ENCODE measurements around the gene WWOX. TPM values are rescaled to one million over a fixed set of nuclear protein-coding genes. Genes with fewer than 3 reads are reported as not detected.

WWOX gene
- total RNA-seq, 1 experiment from 2014 or later: 35.6 TPM

DNA sequence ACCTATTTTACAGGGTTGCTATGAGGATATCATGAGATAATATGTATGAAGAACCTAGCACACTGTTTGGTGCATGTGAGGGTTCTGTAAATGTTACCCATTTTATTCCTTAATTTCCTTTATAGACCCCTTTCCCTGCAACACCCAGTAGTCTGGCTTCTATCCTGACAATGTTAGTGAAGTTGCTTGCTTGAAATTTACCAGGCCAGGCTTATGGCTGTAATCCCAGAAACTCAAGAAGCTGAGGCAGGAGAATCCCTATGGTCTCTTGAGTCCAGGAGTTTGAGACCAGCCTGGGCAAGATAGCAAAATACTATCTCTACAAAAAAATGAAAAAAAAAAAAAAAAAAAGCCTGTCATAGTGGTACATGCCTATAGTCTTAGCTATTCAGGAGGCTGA, 779.1 kb downstream of the WWOX start:
- Histone ChIP-seq H3K4me2 (no peak overlapping the region), H3K36me3 (ENCODE audit: low read depth) (no peaks in the 10 kb centered on the region), H3F3A (ENCODE audit: insufficient read depth, low read depth) (no peaks in the 10 kb centered on the region), H3K79me2 (ENCODE audit: low read depth) (no peaks in the 10 kb centered on the region), H3K9me2 (ENCODE audit: insufficient read depth) (no peaks in the 10 kb centered on the region), H3K9me3 (ENCODE audit: insufficient read depth, low read depth) (no peaks in the 10 kb centered on the region), H2AFZ (no peak overlapping the region), H3K27ac (no peak overlapping the region), H3K4me1 (replicated peaks; ENCODE audit: insufficient read depth) (no peaks in the 10 kb centered on the region), H4K20me1 (ENCODE audit: insufficient read depth) (no peaks in the 10 kb centered on the region), H3K4me3 (no peak overlapping the region), H3K27me3 (ENCODE audit: insufficient read depth, low read depth) (no peaks in the 10 kb centered on the region)
- ChIA-PET CTCF (no interaction called here), POLR2A (ENCODE audit: unreplicated experiment) (interaction anchor here (0.6 kb wide), 1 partner anchor 58 kb away, joined by 3 read pairs; no protein-coding TSS in a partner anchor)
- intact Hi-C loops (cut with micrococcal nuclease; ENCODE audit: unreplicated experiment): no loop called here
- no TSS peak for BruUV-seq (replicated peaks)
- TF ChIP-seq EZH2 (IDR thresholded peaks at IDR 0.05; ENCODE audit: low read depth): no peak
- TF ChIP-seq, protein P1, sequence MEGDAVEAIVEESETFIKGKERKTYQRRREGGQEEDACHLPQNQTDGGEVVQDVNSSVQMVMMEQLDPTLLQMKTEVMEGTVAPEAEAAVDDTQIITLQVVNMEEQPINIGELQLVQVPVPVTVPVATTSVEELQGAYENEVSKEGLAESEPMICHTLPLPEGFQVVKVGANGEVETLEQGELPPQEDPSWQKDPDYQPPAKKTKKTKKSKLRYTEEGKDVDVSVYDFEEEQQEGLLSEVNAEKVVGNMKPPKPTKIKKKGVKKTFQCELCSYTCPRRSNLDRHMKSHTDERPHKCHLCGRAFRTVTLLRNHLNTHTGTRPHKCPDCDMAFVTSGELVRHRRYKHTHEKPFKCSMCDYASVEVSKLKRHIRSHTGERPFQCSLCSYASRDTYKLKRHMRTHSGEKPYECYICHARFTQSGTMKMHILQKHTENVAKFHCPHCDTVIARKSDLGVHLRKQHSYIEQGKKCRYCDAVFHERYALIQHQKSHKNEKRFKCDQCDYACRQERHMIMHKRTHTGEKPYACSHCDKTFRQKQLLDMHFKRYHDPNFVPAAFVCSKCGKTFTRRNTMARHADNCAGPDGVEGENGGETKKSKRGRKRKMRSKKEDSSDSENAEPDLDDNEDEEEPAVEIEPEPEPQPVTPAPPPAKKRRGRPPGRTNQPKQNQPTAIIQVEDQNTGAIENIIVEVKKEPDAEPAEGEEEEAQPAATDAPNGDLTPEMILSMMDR (conservative IDR thresholded peaks at IDR 0.05): no peak
- DNase-seq: no peak

- intact Hi-C loops (cut with micrococcal nuclease; ENCODE audit: unreplicated experiment): no loop called here
- Histone ChIP-seq H4K20me1 (ENCODE audit: insufficient read depth) (no peaks in the 10 kb centered on the region), H2AFZ (no peak overlapping the region), H3F3A (ENCODE audit: insufficient read depth, low read depth) (no peaks in the 10 kb centered on the region), H3K36me3 (ENCODE audit: low read depth) (no peaks in the 10 kb centered on the region), H3K4me1 (replicated peaks; ENCODE audit: insufficient read depth) (no peaks in the 10 kb centered on the region), H3K27ac (no peak overlapping the region), H3K9me2 (ENCODE audit: insufficient read depth) (no peaks in the 10 kb centered on the region), H3K4me3 (no peak overlapping the region), H3K4me2 (no peak overlapping the region), H3K27me3 (ENCODE audit: insufficient read depth, low read depth) (no peaks in the 10 kb centered on the region), H3K79me2 (ENCODE audit: low read depth) (no peaks in the 10 kb centered on the region), H3K9me3 (ENCODE audit: insufficient read depth, low read depth) (no peaks in the 10 kb centered on the region)
- BruUV-seq (replicated peaks): no TSS peak
- TF ChIP-seq, protein P1 (conservative IDR thresholded peaks at IDR 0.05): no peak
- no peak for TF ChIP-seq EZH2 (IDR thresholded peaks at IDR 0.05; ENCODE audit: low read depth)
- POLR2A ChIA-PET (ENCODE audit: unreplicated experiment): interaction anchor here (0.6 kb wide), 1 partner anchor 57 kb away, joined by 3 read pairs; no protein-coding TSS in a partner anchor
- no peak for DNase-seq
- CTCF ChIA-PET: no interaction called here
Measured at GRCh38 chr16:78879011-78879410, 779.6 kb downstream of the WWOX start.

GRCh38 chr16:78882150-78882549, 782.7 kb downstream of the WWOX start:
- H3K27me3 ChIP-seq (ENCODE audit: insufficient read depth, low read depth): no peaks in the 10 kb centered on the region
- H3K4me3 ChIP-seq: no peak overlapping the region
- H3K9me2 ChIP-seq (ENCODE audit: insufficient read depth): no peaks in the 10 kb centered on the region
- H3K27ac ChIP-seq: no peak overlapping the region
- CTCF ChIA-PET: no interaction called here
- H3K79me2 ChIP-seq (ENCODE audit: low read depth): no peaks in the 10 kb centered on the region
- H3F3A ChIP-seq (ENCODE audit: insufficient read depth, low read depth): no peaks in the 10 kb centered on the region
- H3K36me3 ChIP-seq (ENCODE audit: low read depth): no peaks in the 10 kb centered on the region
- POLR2A ChIA-PET (ENCODE audit: unreplicated experiment): no interaction called here
- H4K20me1 ChIP-seq (ENCODE audit: insufficient read depth): no peaks in the 10 kb centered on the region
- no peaks in the 10 kb centered on the region for H3K9me3 ChIP-seq (ENCODE audit: insufficient read depth, low read depth)
- no peaks in the 10 kb centered on the region for H3K4me1 ChIP-seq (replicated peaks; ENCODE audit: insufficient read depth)
- intact Hi-C loops (cut with micrococcal nuclease; ENCODE audit: unreplicated experiment): no loop called here
- TF ChIP-seq EZH2 (IDR thresholded peaks at IDR 0.05; ENCODE audit: low read depth): no peak
- TF ChIP-seq, protein P1 (conservative IDR thresholded peaks at IDR 0.05): no peak
- no peak overlapping the region for H3K4me2 ChIP-seq
- H2AFZ ChIP-seq: no peak overlapping the region
- no peak for DNase-seq
- BruUV-seq (replicated peaks): no TSS peak

Data from PC-9 (cell line).